NK-92 treated with Interleukin-12 subunit alpha and Interleukin-12 subunit beta, amount 100 ng/mL, for 24 hours (cell line): Measurements from ENCODE around the gene RELL1.
"Not testable (repeated sequence)": the region's sequence is repeated elsewhere in the genome, so short reads cannot be mapped to it uniquely, and the experiment has no call there.

ENCODE experiments used
- DNase-seq: peaks from one replicate; lab custom pipeline; 2025; lab: John Stamatoyannopoulos, UW

The RELL1 gene

DNA sequence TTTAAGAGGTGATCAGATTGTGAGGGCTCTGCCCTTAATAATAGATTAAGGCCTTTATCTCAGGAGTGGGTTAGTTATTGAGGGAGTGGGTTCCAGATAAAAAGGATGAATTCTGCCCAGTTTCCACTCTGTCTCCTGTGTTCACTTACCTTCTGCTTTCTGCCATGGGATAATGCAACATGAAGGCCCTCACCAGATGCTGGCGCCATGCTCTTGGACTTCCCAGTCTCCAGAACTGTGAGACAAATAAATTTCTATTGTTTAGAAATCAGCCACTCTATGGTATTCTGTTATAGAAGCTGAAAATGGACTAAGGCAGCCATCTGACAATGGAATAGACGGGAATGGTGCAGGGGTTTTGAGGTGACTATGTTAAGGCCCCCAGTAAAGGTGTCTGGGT lies 6.9 kb upstream of the RELL1 start:
- DNase-seq, result no peak

DNA sequence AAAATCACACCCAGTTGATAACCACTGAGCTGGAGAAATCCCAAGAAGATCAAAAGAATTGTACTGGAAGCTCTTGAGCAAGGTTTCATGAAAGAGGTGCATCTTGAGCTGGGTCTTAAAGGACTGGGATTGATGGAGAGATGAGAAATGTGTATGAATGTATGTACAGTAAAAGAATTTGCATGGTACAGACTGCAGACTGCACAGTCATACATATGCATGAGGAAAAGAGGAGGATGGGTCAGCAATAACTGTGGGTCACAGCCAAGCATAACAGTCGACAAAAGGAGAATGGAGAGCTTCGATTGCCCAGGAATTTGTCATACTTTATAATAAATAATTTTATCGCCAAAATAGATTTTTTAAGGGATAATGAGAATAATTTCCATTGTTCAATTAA lies 4.8 kb upstream of the RELL1 start:
- DNase-seq, result no peak

DNA sequence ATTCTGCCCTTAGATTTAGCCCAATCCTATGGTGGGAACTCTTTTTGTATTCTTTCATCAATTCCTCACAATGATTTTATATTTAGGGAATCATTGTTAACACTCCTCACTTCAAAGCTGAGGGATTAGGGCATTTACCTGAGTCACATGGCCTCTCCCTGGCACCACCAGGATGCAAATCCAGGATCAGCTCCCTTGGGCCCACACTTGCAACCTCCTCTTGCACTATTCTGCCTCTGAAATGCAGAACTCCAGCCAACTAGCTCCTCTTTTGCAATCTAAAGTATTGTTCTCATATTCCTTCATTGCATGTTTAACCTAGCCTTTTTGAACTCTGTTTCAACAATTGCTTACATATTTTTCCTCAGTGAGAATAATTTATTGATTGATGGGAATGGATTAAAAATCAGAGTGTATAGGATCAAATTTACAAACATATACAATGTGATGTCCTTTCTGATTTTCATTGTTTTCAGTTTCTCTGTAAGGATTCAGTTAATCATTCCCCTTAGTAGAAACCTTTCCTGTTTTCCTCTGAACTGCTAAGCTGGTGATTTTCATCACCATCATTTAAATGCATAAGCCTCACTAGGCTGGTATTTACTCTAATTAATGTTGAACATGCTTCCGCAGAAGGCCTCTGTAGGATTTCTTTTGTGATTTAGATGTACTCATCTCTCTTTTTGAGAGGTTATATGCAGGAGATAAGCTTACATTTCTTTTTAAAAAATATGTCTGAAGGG lies 3.3 kb upstream of the RELL1 start:
- no peak for DNase-seq

GRCh38 chr4:37687681-37688080 lies 1.5 kb upstream of the RELL1 start:
- no peak for DNase-seq

GRCh38 chr4:37687194-37687562 lies 1.0 kb upstream of the RELL1 start:
- DNase-seq, result no peak

GRCh38 chr4:37685823-37686372 lies 278 bp downstream of the RELL1 start:
- peak; percentile 38 for DNase-seq

DNA sequence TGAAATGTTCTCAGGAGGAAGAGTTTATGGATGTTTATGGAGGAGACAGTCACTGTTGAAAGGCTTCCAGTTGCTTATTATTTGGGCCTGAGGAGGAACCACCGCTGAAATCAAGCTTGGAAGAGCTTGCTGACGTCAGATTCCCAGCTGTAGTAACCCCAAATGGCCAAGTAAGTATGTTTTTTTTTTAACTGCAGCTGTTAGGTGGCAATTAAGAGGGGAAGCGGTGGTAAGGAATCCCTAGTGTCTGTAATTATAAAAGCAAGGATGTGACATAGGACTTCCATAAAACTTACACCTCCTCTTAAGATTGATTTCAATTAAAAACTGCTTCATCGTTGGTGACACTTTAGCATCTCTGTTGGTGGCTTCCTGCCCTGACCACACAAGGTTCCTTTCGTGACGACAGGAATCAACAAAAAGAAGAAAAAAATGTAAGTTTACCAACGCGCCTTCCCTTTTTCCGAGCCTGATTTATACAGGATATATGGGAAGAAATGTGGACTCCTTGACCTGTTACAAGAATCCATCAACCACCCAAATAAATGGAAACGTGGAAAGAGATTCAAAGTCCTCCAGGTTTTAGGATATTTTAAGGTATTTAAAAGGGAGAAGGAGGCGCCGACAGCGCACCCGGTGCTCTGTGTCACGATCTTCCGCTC lies 884 bp downstream of the RELL1 start:
- no peak for DNase-seq

- no peak for DNase-seq
Measured at GRCh38 chr4:37684154-37684553, 2.0 kb downstream of the RELL1 start.

DNA sequence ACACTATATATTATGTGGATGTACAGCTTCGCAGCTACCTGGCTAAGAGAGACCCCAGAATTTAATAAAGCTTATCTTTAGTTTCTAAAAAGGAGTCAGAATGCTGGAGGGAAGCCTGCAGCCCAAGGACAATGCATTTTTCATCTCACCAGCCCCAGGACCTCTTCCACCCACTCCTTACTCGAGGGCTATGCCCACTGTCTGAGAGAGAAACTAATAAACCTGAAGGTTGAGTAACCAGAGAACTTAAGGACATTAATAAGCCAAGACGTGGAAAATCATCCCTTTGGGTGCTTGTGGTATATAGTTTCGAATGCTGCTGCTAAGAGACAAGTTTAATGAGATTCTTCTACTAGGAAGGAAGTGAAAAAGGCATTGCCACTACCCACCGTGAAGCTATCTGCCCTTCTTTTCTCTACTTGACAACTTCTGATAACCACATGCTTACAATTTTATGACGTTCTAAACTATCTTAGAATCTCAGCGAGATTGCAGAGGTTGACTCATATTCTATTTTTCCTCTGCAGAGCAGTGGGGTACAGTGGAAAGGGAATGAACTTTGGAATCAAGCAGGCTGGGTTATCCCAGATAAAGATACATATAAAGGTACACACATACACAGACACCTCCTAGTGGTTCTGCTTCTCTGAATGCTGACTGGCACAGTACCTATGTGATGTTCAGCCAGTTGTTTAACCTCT lies 3.3 kb downstream of the RELL1 start:
- no peak for DNase-seq

GRCh38 chr4:37680089-37680488 lies 6.1 kb downstream of the RELL1 start:
- DNase-seq, result no peak

GRCh38 chr4:37679301-37679700 lies 6.9 kb downstream of the RELL1 start:
- no peak for DNase-seq

- no peak for DNase-seq
Measured at GRCh38 chr4:37678624-37679023, 7.6 kb downstream of the RELL1 start.

- no peak for DNase-seq
Measured at GRCh38 chr4:37675587-37676290, 10.4 kb downstream of the RELL1 start.

DNA sequence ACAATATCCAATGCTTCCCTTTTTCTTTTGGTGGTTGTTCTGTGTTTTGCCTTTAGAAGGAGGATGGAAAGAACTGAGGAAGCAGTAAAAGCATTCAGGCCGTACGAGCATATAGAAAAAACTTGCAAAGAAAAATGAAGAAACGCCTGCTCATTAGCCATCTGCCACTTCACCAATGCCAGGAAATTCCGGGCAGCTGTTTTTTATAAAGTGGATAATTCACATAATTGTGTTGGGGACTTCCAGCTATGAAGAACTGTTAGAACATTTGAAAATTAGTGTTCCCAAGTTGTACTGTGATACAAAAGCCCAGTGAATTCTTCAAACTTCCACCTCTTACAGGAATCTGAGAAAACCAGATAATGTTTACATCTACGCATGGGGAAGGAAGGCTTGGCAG lies 11.7 kb downstream of the RELL1 start:
- no peak for DNase-seq

GRCh38 chr4:37673538-37674192 lies 12.5 kb downstream of the RELL1 start:
- no peak for DNase-seq

- DNase-seq, result no peak
Measured at GRCh38 chr4:37671072-37671471, 15.1 kb downstream of the RELL1 start.

- no peak for DNase-seq
Measured at GRCh38 chr4:37670249-37670648, 15.9 kb downstream of the RELL1 start.

DNA sequence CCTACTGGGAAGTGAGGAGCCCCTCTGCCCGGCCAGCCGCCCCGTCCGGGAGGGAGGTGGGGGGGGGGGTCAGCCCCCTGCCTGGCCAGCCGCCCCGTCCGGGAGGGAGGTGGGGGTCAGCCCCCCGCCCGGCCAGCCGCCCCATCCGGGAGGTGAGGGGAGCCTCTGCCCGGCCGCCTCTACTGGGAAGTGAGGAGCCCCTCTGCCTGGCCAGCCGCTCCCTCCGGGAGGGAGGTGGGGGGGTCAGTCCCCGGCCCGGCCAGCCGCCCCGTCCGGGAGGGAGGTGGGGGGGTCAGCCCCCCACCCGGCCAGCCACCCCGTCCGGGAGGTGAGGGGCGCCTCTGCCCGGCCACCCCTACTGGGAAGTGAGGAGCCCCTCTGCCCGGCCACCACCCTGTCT lies 17.1 kb downstream of the RELL1 start:
- DNase-seq, result not testable (repeated sequence)

- no peak for DNase-seq
Measured at GRCh38 chr4:37667197-37668100, 18.7 kb downstream of the RELL1 start.

- DNase-seq, result no peak
Measured at GRCh38 chr4:37666625-37667071, 19.5 kb downstream of the RELL1 start.
